GM19099 (cell line): ENCODE results near the gene RPL21.

Experiments used
- POLR2A ChIP-seq: IDR thresholded peaks from 3 replicates; pipeline ENCODE4 v1.6.1; 2011; ENCODE audit warnings: low read depth; ENCODE audit not compliant: insufficient read length; ENCODE audit errors: extremely low read depth

The RPL21 gene

DNA sequence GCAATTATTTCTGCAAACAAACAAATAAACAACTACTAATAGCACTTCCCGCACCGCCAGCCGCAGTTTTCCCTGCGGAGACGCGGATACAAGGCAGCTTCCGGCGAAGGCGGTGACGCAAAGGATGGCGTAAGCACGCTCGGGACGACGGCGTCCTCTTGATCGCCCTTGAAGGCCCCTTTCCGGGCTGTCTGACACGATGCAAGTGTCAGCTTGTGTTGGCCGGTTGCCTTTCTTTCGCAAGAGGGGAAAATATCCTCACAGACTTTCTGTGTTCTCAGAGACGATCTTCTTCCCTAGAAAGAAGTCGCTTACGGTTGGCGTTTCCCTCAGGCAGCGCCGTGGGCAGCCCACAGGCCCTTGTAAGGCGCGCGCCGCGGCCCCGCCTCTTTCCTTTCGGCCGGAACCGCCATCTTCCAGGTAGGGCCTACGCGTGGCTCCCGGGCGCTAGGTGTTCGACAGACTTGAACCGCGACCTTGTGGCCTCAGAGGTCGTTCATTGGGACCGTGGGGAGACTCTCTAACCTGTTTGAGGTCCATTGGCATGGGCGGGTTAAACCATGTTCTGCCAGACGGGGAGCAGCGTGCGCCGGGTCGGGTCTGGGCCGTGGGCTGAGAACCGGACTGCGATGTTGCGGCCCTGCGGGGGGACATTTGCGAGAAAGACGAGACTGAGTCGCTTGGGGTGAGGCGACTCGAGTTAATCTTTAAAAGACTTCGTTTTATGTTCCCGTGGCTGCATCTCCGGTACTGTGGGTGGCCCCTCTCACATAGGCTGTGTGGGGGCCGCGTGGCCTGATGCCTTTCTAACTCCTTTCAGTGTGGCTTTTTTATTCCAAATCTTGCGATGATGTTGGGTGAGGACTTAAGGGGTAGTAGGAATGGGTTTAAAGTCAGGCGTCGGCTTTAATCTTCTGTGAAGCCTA, at the start of gene RPL21:
Gene RPL21 (plus strand): TSS at position 393 of the 926 bp plus-strand sequence. CDS start 2,219 bp downstream, outside the sequence.
- TF ChIP-seq POLR2A, result peak; percentile 94

DNA sequence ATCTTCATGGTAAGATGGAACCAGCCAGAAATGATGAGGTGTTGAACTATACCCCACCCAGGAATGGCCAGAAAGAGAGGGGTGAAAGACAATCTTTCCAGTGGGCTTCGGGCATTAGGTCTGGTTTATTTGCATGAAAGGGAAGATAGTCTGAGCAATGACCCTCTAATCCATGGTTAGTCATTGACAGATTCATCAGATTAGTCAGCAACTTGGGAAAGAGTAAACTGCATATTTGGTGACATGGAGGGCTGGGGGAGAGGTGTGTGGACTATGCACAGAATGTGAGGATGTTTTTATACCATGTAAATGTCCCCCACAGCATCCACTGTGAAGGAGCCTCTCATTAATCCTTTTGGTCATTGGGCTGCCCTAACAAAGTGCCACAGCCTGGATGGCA, 49.7 kb upstream of the RPL21 start:
- no peak for TF ChIP-seq POLR2A

DNA sequence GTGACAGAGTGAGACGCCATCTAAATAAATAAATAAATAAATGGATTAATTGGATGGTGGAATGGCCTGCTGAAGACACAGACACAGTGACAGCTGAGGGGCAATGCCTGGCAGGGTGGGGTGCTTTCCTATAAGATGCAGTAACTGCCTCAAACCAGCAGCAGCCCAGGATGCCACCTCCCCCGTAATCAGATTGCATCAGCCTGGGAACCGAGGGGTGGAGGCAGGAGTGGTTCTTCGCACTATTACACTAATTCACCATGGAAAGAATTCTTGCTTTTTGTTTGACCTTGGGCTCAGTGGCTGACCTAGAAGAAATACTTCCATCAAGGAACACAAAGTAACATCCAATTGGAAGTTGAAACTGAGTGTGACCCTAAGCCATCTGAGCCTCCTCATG, 48.2 kb upstream of the RPL21 start:
- no peak for TF ChIP-seq POLR2A

DNA sequence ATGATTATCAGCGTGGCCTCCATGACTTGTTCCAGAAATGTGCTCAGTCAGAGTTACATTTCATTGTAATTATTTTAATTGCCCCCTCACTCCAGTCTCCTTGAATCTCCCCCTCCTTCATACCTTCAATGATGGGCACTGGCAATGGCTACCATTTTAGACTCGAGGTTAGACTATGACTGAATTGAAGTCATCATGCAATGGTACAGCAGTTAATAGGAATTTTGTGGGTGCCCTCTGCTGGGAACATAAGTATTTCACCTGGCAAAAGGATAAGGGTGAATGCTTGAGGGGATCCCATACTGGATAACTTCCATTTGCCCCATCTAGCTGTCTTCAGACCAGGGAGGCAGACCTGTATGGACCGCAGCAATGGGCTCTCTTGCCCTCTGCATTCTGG, 47.5 kb upstream of the RPL21 start:
- TF ChIP-seq POLR2A, result no peak

DNA sequence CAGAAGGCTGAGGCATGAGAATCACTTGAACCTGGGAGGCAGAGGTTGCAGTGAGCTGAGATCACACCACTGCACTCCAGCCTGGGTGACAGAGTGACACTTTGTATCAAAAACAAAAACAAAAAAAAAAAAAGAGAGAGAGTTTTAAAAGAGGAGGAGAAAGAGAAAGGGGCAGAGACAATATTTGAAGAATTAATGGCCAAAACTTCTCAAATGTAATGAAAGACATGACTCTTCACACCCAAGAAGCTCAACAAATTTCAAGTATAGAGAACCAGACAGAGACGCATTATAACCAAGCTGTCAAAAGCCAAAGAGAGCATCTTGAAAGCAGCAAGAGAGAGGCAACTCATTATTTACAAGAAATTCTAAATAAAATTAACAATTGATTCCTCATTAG, 42.8 kb upstream of the RPL21 start:
- no peak for TF ChIP-seq POLR2A

DNA sequence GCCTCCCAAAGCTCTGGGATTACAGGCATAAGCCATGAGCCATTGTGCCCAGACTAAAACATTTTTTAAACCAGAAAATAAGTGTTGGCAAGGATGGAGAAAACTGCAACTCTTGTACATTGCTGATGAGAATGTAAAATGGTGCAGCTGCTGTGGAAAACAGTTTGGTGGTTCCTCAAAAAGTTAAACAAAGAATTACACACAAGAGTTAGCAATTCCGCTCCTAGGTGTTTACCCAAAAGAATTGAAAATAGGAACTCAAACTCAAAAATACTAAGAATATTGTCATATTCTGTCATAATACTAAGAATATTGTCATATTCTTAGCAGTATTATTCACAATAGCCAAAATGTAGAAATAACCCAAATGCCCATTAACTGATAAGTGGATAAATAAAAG, 40.1 kb upstream of the RPL21 start:
- TF ChIP-seq POLR2A, result no peak

DNA sequence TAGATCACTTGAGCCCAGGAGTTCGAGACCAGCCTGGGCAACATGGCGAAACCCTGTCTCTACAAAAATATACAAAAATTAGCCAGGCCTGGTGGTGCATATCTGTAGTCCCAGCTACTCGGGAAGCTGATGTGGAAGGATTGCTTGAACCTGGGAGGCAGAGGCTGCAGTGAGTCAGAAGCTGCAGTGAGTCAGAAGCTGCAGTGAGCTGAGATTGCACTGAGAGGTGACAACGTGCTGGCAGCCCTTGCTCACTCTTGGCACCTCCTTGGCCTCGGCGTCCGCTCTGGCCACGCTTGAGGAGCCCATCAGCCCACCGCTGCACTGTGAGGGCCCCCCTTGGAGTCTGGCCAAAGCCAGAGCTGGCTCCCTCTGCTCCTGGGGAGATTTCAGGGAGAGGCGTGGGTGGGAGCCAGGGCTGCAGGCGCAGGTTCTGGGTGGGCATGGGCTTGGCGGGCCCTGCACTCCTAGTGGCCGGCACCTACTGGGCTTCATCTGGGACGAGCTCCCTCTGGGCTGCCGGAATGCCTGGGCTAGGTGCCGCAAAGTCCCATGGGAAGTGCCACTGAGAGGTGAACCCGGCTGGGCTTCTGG, 39.5 kb upstream of the RPL21 start:
- no peak for TF ChIP-seq POLR2A

DNA sequence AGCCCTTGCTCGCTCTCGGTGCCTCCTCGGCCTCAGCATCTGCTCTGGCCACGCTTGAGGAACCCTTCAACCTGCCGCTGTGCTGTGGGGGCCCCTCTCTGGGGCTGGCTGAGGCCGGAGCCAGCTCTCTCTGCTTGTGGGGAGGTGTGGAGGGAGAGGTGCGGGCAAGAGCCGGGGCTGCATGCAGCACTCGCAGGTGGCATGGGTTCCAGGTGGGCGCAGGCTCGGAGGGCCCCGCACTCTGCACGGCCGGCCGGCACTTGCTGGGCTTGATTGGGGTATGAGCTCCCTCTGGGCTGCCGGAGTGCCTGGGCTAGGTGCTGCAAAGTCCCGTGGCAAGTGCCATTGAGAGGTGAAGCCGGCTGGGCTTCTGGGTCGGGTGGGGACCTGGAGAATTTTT, 31.7 kb upstream of the RPL21 start:
- TF ChIP-seq POLR2A, result no peak

DNA sequence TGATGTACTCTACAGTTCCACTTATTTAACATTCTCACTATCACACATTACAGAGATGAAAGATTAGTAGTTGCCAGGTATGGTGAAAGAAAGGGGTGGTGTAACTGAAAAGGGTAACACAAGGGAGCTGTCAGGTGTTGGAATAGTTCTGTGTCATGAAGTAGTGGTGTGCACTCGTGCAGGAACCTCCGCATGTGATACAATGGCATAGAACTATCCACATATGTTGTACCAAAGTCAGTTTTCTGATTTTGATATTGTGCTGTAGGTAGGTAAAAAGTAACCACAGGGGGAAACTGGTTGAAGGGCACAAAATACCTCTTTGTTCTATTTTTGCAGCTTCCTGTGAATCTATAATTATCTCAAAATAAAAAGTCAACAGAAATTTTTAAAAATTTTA, 24.4 kb upstream of the RPL21 start:
- no peak for TF ChIP-seq POLR2A

DNA sequence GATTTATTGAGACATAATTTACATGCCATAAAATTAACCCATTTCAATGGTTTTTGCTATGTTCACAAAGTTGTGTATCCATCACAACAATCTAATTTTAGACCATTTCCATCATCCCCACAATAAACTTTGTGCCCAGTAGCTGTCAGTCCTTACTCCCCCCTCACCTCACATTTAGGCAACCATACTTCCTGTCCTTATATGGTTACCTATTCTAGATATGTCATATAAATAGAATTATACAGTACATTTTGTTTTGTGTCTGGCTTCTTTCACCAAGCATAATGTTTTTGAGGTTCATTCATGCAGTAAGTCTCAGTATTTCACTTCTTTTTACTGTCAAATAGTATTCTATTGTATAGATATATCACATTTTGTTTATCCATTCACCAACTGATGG, 23.2 kb upstream of the RPL21 start:
- no peak for TF ChIP-seq POLR2A

DNA sequence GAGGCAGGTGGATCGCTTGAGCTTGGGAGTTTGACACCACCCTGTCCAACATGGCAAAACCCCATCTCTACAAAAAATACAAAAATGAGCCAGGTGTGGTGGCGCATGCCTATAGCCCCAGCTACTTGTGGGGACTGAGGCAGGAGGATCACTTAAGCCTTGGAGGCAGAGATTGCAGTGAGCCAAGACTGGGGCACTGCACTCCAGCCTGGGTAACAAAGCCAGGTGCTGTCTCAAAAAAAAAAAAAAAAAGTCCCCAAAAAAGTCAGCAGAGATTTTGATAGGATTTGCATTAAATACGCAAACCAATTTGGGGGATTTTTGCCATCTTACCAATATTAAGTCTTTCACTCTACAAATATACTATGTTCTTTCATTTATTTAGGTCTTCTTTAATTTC, 21.7 kb upstream of the RPL21 start:
- no peak for TF ChIP-seq POLR2A

DNA sequence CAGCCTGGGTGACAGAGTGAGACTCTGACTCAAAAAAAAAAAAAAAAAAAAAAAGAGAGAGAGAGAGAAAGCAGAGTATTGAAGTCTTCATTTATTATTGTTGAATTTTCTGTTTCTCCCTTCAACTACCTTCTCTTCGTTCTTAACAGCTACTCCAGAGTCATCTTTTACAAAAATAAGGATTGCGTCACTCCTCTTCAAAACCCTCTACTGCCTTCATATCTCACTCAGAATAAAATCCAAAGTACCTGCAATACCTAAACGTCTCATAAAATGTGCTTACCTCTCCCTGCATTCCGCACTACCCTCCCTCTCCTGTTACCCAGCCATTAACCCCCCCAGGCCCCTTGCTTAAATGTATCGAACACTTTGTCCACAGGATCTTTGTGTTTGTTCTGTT, 17.4 kb upstream of the RPL21 start:
- TF ChIP-seq POLR2A, result no peak

DNA sequence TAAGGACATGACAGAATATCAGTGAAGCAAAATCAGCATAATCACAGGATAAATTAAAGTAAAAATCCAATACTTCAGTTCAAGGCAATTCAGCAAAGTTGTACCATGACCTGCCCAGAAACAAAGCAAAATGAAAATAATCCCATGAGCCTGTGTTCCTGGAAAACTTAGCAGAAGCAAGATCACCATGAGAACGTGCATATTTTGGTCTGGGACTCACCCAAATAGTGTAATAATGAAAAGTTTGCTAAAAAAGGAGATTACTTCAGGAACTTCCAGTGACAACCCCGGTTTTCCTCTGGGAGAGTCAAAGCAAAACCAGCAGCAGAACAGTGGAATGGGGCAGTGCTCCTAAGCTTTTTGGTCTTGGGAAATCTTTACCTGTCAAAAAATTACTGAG, 14.9 kb upstream of the RPL21 start:
- TF ChIP-seq POLR2A, result no peak

DNA sequence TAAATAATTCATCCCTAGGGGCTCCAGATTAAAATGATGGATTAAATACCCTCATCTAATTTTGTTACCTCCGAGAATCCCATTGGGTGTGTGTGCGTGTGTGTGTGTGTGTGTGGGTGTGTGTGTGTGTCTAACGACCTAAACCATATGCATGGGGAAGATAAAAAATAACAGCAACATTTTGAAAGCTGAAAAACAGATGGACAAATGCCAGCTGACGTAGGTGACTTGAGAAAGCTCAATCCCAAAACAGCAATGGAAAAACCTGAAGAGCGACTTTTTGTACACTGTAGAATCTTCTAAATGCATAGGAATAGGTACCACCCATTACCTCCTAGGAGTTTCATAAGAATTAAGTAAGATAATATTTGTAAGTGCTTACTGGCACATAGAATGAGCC, 8.7 kb upstream of the RPL21 start:
- no peak for TF ChIP-seq POLR2A

DNA sequence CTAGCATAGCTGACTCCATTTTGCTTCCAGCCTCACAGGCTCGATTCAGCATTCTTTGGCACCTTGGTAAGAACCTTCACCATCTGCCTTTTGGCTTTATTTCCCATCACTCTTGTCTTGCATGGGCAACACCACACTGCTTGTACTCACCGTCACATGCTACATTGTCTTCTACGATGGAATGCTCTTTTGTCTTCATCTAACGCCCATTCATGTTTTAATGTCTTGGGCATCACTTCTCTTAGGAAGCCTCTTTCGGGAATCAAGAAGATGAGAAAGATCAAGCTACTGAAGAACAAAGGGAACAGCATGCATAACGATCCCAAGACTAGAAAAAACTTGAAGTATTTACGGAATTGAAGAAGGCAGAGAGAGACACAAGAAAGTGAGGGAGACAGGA, 5.7 kb upstream of the RPL21 start:
- no peak for TF ChIP-seq POLR2A

DNA sequence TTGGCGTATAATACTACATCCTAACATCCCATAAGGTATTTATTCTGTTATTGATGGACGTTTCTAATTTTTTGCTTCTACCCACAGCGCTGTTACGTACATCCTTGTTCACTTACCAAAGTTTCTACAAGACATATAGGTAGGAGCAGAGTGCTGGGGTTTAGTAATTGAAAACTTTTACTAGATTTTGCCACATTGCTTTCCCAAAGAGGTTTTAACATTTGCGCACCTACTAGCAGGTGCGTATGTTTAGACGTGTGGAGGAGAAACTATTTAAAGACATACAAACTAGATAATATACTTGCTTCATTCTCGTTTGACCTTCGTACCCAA, 559 bp upstream of the RPL21 start:
- TF ChIP-seq POLR2A, result no peak
